NOMO-1 (cell line): ENCODE results near the gene PCDH18.
"Not testable (repeated sequence)": the region's sequence is repeated elsewhere in the genome, so short reads cannot be mapped to it uniquely, and the experiment has no call there.

Experiments
- DNase-seq, 2 experiments: peaks; one replicate each; lab custom pipeline; 2025; ENCODE audit not compliant: unreplicated experiment in 2 of 2; lab: John Stamatoyannopoulos, UW

PCDH18 gene

GRCh38 chr4:137530176-137530575 lies 2.1 kb downstream of the PCDH18 start:
- no peak for DNase-seq

- no peak for DNase-seq
These were observed 2.9 kb downstream of the PCDH18 start for GRCh38 chr4:137529432-137529831.

GRCh38 chr4:137528673-137529072 lies 3.6 kb downstream of the PCDH18 start:
- no peak for DNase-seq

GRCh38 chr4:137526681-137527080 lies 5.6 kb downstream of the PCDH18 start:
- DNase-seq, result no peak

GRCh38 chr4:137524725-137525369 lies 7.4 kb downstream of the PCDH18 start:
- no peak for DNase-seq

GRCh38 chr4:137523329-137523728 lies 9.0 kb downstream of the PCDH18 start:
- DNase-seq, result no peak

GRCh38 chr4:137521053-137521452 lies 11.2 kb downstream of the PCDH18 start:
- no peak for DNase-seq

GRCh38 chr4:137519406-137519805 lies 12.9 kb downstream of the PCDH18 start:
- DNase-seq, result no peak

GRCh38 chr4:137517323-137517722 lies 15.0 kb downstream of the PCDH18 start:
- not testable (repeated sequence) for DNase-seq

GRCh38 chr4:137514406-137515111 lies 17.7 kb downstream of the PCDH18 start:
- DNase-seq, result no peak

GRCh38 chr4:137510557-137511265 lies 21.6 kb downstream of the PCDH18 start:
- DNase-seq, result no peak

- no peak for DNase-seq
These were observed 22.4 kb downstream of the PCDH18 start for GRCh38 chr4:137509855-137510282.

- no peak for DNase-seq
These were observed 29.8 kb downstream of the PCDH18 start for GRCh38 chr4:137502339-137503129.

GRCh38 chr4:137496267-137496666 lies 36.0 kb downstream of the PCDH18 start:
- DNase-seq, result not testable (repeated sequence)

GRCh38 chr4:137495578-137495977 lies 36.7 kb downstream of the PCDH18 start:
- DNase-seq, result no peak

GRCh38 chr4:137483313-137483959 lies 48.9 kb downstream of the PCDH18 start:
- DNase-seq, result not testable (repeated sequence)

GRCh38 chr4:137479657-137480056 lies 52.6 kb downstream of the PCDH18 start:
- DNase-seq, result not testable (repeated sequence)

GRCh38 chr4:137476345-137476744 lies 55.9 kb downstream of the PCDH18 start:
- no peak for DNase-seq

GRCh38 chr4:137474711-137475301 lies 57.5 kb downstream of the PCDH18 start:
- no peak for DNase-seq

- no peak for DNase-seq
These were observed 60.4 kb downstream of the PCDH18 start for GRCh38 chr4:137471895-137472294.
